ENCODE measurements around the gene PARP8.
"Not testable (repeated sequence)": the region's sequence is repeated elsewhere in the genome, so short reads cannot be mapped to it uniquely, and the experiment has no call there.

The PARP8 gene

GRCh38 chr5:50666261-50667022, at the start of gene PARP8:
PARP8 (plus strand) TSS chr5:50666637; CDS start chr5:50667096, 459 bp downstream.
- TF ChIP-seq CTCF (conservative IDR thresholded peaks at IDR 0.05; ENCODE audit: low read depth, low read length), result no peak
- H3K4me3 ChIP-seq (ENCODE audit: low read depth, low read length), result peak within 1 kb of the TSS; percentile 90
- peak; percentile 51 for DNase-seq (ENCODE audit: low read depth)

- no peak overlapping the region for H3K4me3 ChIP-seq (ENCODE audit: low read depth, low read length)
- TF ChIP-seq CTCF (conservative IDR thresholded peaks at IDR 0.05; ENCODE audit: low read depth, low read length), result no peak
- no peak for DNase-seq (ENCODE audit: low read depth)
Observed at GRCh38 chr5:50623666-50624065, 42.8 kb upstream of the PARP8 start.

- H3K4me3 ChIP-seq (ENCODE audit: low read depth, low read length); DNase-seq (ENCODE audit: low read depth): not testable (repeated sequence)
Observed at GRCh38 chr5:50634866-50635265, 31.6 kb upstream of the PARP8 start.

GRCh38 chr5:50637576-50637975, 28.9 kb upstream of the PARP8 start:
- DNase-seq (ENCODE audit: low read depth); H3K4me3 ChIP-seq (ENCODE audit: low read depth, low read length): not testable (repeated sequence)

- DNase-seq (ENCODE audit: low read depth), result no peak
- H3K4me3 ChIP-seq (ENCODE audit: low read depth, low read length), result no peak overlapping the region
- TF ChIP-seq CTCF (conservative IDR thresholded peaks at IDR 0.05; ENCODE audit: low read depth, low read length), result no peak
Observed at GRCh38 chr5:50646591-50646990, 19.8 kb upstream of the PARP8 start.

GRCh38 chr5:50647726-50648125, 18.7 kb upstream of the PARP8 start:
- H3K4me3 ChIP-seq (ENCODE audit: low read depth, low read length), result no peak overlapping the region
- no peak for DNase-seq (ENCODE audit: low read depth)
- no peak for TF ChIP-seq CTCF (conservative IDR thresholded peaks at IDR 0.05; ENCODE audit: low read depth, low read length)

GRCh38 chr5:50653946-50654345, 12.5 kb upstream of the PARP8 start:
- TF ChIP-seq CTCF (conservative IDR thresholded peaks at IDR 0.05; ENCODE audit: low read depth, low read length), result no peak
- H3K4me3 ChIP-seq (ENCODE audit: low read depth, low read length), result no peak overlapping the region
- no peak for DNase-seq (ENCODE audit: low read depth)

- no peak for DNase-seq (ENCODE audit: low read depth)
- H3K4me3 ChIP-seq (ENCODE audit: low read depth, low read length), result no peak overlapping the region
- TF ChIP-seq CTCF (conservative IDR thresholded peaks at IDR 0.05; ENCODE audit: low read depth, low read length), result no peak
Observed at GRCh38 chr5:50655067-50655809, 11.2 kb upstream of the PARP8 start.
